Liver (tissue), 9 donors: Measurements from ENCODE around the gene JADE3. TPM values are rescaled to one million over a fixed set of nuclear protein-coding genes. Genes with fewer than 3 reads are reported as not detected.

Source experiments
- DNase-seq: peaks from one replicate; pipeline ENCODE4 v3.0.0-alpha.2; 2017; ENCODE audit warnings: low spot score
- H3K27ac ChIP-seq, 2 donors: one replicate each; pipeline ENCODE4 v1.7.0; 2013; ENCODE audit warnings: inconsistent platforms in 2 of 2, low read length in 2 of 2, control low read depth in 1 of 2, low read depth in 1 of 2, mild to moderate bottlenecking in 1 of 2
- H3K27me3 ChIP-seq, 4 donors: one replicate each; pipeline versions ENCODE4 v1.6.1 to v1.7.0; 2013; ENCODE audit warnings: low read length in 3 of 4, inconsistent platforms in 1 of 4, mild to moderate bottlenecking in 1 of 4, moderate library complexity in 1 of 4; ENCODE audit not compliant: control insufficient read depth in 4 of 4, insufficient read depth in 4 of 4
- H3K36me3 ChIP-seq, 4 donors: one replicate each; pipeline versions ENCODE4 v1.6.1 to v1.7.0; 2013; ENCODE audit warnings: low read length in 3 of 4, mild to moderate bottlenecking in 3 of 4, low read depth in 1 of 4, moderate library complexity in 1 of 4; ENCODE audit not compliant: control insufficient read depth in 4 of 4, insufficient read depth in 3 of 4
- H3K4me1 ChIP-seq, 4 donors: one replicate each; pipeline versions ENCODE4 v1.6.1 to v1.7.0; 2013; ENCODE audit warnings: low read length in 3 of 4, mild to moderate bottlenecking in 3 of 4, moderate library complexity in 1 of 4; ENCODE audit not compliant: control insufficient read depth in 4 of 4, insufficient read depth in 4 of 4
- H3K4me3 ChIP-seq, 3 donors: one replicate each; pipeline versions ENCODE4 v1.6.1 to v1.7.0; 2013; ENCODE audit warnings: low read length in 3 of 3, control low read depth in 1 of 3, low read depth in 1 of 3, mild to moderate bottlenecking in 1 of 3
- H3K9ac ChIP-seq, 2 donors: one replicate each; pipeline ENCODE4 v1.7.0; 2013; ENCODE audit warnings: low read length in 2 of 2, mild to moderate bottlenecking in 2 of 2, moderate library complexity in 2 of 2, control low read depth in 1 of 2, low read depth in 1 of 2
- H3K9me3 ChIP-seq, 4 donors: one replicate each; pipeline versions ENCODE4 v1.6.1 to v1.7.0; 2013; ENCODE audit warnings: low read length in 3 of 4; ENCODE audit not compliant: control insufficient read depth in 4 of 4
- ATF3 ChIP-seq: IDR thresholded peaks from 2 replicates; pipeline ENCODE4 v1.6.1; 2016; ENCODE audit warnings: antibody characterized with exemption
- CTCF ChIP-seq: fragments of 150-350 bp; IDR thresholded peaks from 2 replicates; pipeline ENCODE4 v1.5.1; 2017; ENCODE audit warnings: improper control_type of control experiment, low read depth, low read length; ENCODE audit not compliant: missing input control
- EGR1 ChIP-seq, 2 donors: IDR thresholded peaks; 2 replicates each; pipeline ENCODE4 v1.6.1; 2016 to 2018; ENCODE audit warnings: antibody characterized with exemption in 2 of 2, low read depth in 2 of 2
- FOXA1 ChIP-seq: IDR thresholded peaks from 2 replicates; pipeline ENCODE4 v1.6.1; 2016; ENCODE audit warnings: antibody characterized with exemption
- FOXA2 ChIP-seq: IDR thresholded peaks from 2 replicates; pipeline ENCODE4 v1.6.1; 2016; ENCODE audit warnings: antibody characterized with exemption
- GABPA ChIP-seq, 2 donors: IDR thresholded peaks in 1 of 2; conservative IDR thresholded peaks in 1 of 2; 2 replicates each; pipeline ENCODE4 v1.6.1; 2016; ENCODE audit warnings: antibody characterized with exemption in 2 of 2, mild to moderate bottlenecking in 1 of 2, moderate library complexity in 1 of 2
- HNF4A ChIP-seq, 2 donors: conservative IDR thresholded peaks; 2 replicates each; pipeline ENCODE4 v1.6.1; 2016; ENCODE audit warnings: antibody characterized with exemption in 2 of 2, mild to moderate bottlenecking in 2 of 2
- HNF4G ChIP-seq: IDR thresholded peaks from 2 replicates; pipeline ENCODE4 v1.6.1; 2016; ENCODE audit warnings: antibody characterized with exemption
- JUND ChIP-seq, 2 donors: IDR thresholded peaks; 2 replicates each; pipeline ENCODE4 v1.6.1; 2016; ENCODE audit warnings: antibody characterized with exemption in 2 of 2
- MAX ChIP-seq: IDR thresholded peaks from 2 replicates; pipeline ENCODE4 v1.6.1; 2016; ENCODE audit warnings: antibody characterized with exemption
- NR2F2 ChIP-seq: IDR thresholded peaks from 2 replicates; pipeline ENCODE4 v1.6.1; 2016; ENCODE audit warnings: antibody characterized with exemption
- RAD21 ChIP-seq, 2 donors: IDR thresholded peaks; 2 replicates each; pipeline ENCODE4 v1.6.1; 2016; ENCODE audit warnings: antibody characterized with exemption in 2 of 2, mild to moderate bottlenecking in 2 of 2
- REST ChIP-seq: IDR thresholded peaks from 2 replicates; pipeline ENCODE4 v1.6.1; 2016; ENCODE audit warnings: antibody characterized with exemption, mild to moderate bottlenecking
- RXRA ChIP-seq, 2 donors: IDR thresholded peaks; 2 replicates each; pipeline ENCODE4 v1.6.1; 2017 to 2018; ENCODE audit warnings: antibody characterized with exemption in 2 of 2, mild to moderate bottlenecking in 1 of 2
- SP1 ChIP-seq: IDR thresholded peaks from 2 replicates; pipeline ENCODE4 v1.6.1; 2018; ENCODE audit warnings: antibody characterized with exemption, mild to moderate bottlenecking
- TAF1 ChIP-seq: conservative IDR thresholded peaks from 2 replicates; pipeline ENCODE4 v1.6.1; 2016; ENCODE audit warnings: antibody characterized with exemption, mild to moderate bottlenecking
- YY1 ChIP-seq: IDR thresholded peaks from 2 replicates; pipeline ENCODE4 v1.6.1; 2016; ENCODE audit warnings: antibody characterized with exemption, mild to moderate bottlenecking
- ZBTB33 ChIP-seq: IDR thresholded peaks from 2 replicates; pipeline ENCODE4 v1.6.1; 2016; ENCODE audit warnings: antibody characterized with exemption
- WGBS: extraction: QIAGEN DNeasy Blood & Tissue Kit; methylation state at CpG from one replicate; pipeline ENCODE4 v1.1.7; 2013; 5-methylcytosine and 5-hydroxymethylcytosine counted together
- polyA plus RNA-seq, 2 donors: library from polyadenylated mRNA; stranded (reverse) in 1 of 2; unstranded in 1 of 2; fragments of 200-250 nt in 1 of 2; fragments of >200 nt in 1 of 2; fragmentation: Nextera tagmentation in 1 of 2; extraction: Ambion mirVana in 1 of 2; gene quantifications; one replicate each; pipeline versions ENCODE4 v1.2.1 to v1.2.3, GENCODE V29; 2013 to 2015
- total RNA-seq, 2 donors: library from RNA; depleted of rRNA; stranded (reverse); fragments of >200 nt; gene quantifications; one replicate each; pipeline ENCODE4 v1.2.3, GENCODE V29; 2014
- donor health status: healthy.
- donor health status: healthy.
- donor health status: healthy.
- donor health status: healthy.
- donor health status: healthy.

Gene JADE3
- total and polyA plus RNA-seq, 4 donors, result 2.6 to 9.0 (median 5.2) TPM

GRCh38 chrX:46898207-46898606 is 14.0 kb upstream of the JADE3 start:
- no peak overlapping the region for H3K27ac ChIP-seq
- H3K36me3 ChIP-seq, result no peaks in the 10 kb centered on the region
- no peaks in the 10 kb centered on the region for H3K9me3 ChIP-seq
- H3K9ac ChIP-seq, result no peak overlapping the region
- H3K4me3 ChIP-seq, result no peak overlapping the region
- DNase-seq, result no peak
- H3K4me1 ChIP-seq, result peaks cover 0 to under 1% (median 0%) of the 10 kb centered on the region in 4 donors
- no peaks in the 10 kb centered on the region for H3K27me3 ChIP-seq
- TF ChIP-seq FOXA1, result no peak
- TF ChIP-seq ATF3, result no peak
- no peak for TF ChIP-seq JUND (IDR thresholded peaks at IDR 0.05)
- TF ChIP-seq MAX, result no peak
- no peak for TF ChIP-seq CTCF
- TF ChIP-seq NR2F2, result no peak
- no peak for TF ChIP-seq YY1
- TF ChIP-seq FOXA2, result no peak
- TF ChIP-seq HNF4G, result no peak

- Histone ChIP-seq H3K9ac (no peak overlapping the region), H3K9me3 (no peaks in the 10 kb centered on the region), H3K4me1 (peaks cover 0 to 11% (median 0%) of the 10 kb centered on the region in 4 donors), H3K36me3 (no peaks in the 10 kb centered on the region), H3K27me3 (no peaks in the 10 kb centered on the region), H3K27ac (peak overlapping the region in 1 of 2 donors; percentile 11), H3K4me3 (peak overlapping the region; percentile 37 to 50 (median 46))
- 1% methylated on average over 14 of the region's 14 CpGs for WGBS
- TF ChIP-seq FOXA2 (no peak), HNF4A (conservative IDR thresholded peaks at IDR 0.05) (peak; percentile 11 to 12), YY1 (no peak), CTCF (peak; percentile 47), HNF4G (no peak), REST (no peak), GABPA (IDR thresholded peaks at IDR 0.05 in 1 of 2, conservative IDR thresholded peaks at IDR 0.05 in 1 of 2) (no peak), FOXA1 (no peak), MAX (peak; percentile 41), SP1 (peak; percentile 4), EGR1 (IDR thresholded peaks at IDR 0.05; ENCODE audit: low read depth in 2 of 2) (no peak), NR2F2 (no peak), ZBTB33 (no peak), ATF3 (no peak), RXRA (IDR thresholded peaks at IDR 0.05) (peak in 1 of 2 donors; percentile 28), RAD21 (IDR thresholded peaks at IDR 0.05) (peak; percentile 79 to 83), TAF1 (no peak)
- DNase-seq, result peak; percentile 60
Measured at GRCh38 chrX:46903458-46904242, 8.6 kb upstream of the JADE3 start.
